ENCODE measurements around the gene DGCR2.

Gene DGCR2

DNA sequence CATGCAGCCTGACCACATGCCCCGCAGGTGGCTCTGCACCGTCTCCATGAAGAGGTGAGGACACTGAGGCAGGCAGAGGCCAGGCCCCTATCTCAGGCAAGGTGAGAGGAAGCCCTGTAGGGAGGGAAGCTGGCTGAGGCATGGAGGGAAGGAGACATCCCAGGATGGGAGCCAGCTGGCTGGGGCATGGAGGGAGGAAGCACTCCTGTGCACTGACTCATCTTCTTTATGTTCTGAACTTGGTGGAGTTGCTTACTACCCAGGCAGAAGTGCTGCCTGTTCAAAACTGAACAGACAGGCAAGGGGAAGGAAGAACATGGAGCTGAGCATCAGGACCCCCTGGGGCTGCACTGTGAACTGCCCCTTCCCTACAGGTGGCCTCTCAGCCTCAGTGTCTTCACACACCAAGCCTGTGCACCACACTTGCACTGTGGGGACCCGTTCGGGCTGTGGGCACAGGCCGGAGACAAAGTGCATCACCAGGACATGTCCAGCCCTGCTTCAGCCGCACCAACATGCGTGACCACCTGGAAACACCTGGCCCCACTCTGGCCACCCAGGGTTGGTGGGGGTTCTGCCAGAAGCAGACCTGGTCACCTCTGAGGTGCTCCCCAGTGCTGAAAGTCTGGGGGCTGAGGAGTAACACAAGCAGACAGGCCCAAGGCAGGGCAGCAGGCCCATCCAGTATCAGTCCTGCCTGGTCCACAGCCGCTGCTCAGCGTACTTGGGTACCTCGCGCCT lies 55.5 kb downstream of the DGCR2 start:
- DNase-seq (ENCODE audit: insufficient read length, low spot score) (no peak), FAIRE-seq (no peak)
- TF ChIP-seq, protein P1, sequence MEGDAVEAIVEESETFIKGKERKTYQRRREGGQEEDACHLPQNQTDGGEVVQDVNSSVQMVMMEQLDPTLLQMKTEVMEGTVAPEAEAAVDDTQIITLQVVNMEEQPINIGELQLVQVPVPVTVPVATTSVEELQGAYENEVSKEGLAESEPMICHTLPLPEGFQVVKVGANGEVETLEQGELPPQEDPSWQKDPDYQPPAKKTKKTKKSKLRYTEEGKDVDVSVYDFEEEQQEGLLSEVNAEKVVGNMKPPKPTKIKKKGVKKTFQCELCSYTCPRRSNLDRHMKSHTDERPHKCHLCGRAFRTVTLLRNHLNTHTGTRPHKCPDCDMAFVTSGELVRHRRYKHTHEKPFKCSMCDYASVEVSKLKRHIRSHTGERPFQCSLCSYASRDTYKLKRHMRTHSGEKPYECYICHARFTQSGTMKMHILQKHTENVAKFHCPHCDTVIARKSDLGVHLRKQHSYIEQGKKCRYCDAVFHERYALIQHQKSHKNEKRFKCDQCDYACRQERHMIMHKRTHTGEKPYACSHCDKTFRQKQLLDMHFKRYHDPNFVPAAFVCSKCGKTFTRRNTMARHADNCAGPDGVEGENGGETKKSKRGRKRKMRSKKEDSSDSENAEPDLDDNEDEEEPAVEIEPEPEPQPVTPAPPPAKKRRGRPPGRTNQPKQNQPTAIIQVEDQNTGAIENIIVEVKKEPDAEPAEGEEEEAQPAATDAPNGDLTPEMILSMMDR (IDR thresholded peaks at IDR 0.05; ENCODE audit: insufficient read depth, missing control alignments): no peak

DNA sequence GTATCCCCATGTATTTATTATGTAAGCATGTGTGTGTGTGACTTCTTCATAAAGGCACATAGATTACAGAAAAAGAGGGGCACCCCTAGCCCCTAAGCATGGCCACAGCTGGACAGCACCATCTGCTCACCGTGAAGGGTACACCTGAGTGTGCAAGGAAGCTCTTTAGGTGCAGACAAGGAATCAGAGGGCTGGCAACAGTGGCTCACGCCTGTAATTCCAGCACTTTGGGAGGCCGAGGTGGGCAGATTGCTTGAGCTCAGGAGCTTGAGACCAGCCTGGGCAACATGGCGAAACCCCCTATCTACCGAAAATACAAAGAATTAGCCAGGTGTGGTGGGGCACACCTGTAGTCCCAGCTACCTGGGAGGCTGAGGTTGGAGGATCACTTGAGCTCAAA lies 56.3 kb downstream of the DGCR2 start:
- DNase-seq (ENCODE audit: insufficient read length, low spot score): no peak
- TF ChIP-seq, protein P1 (IDR thresholded peaks at IDR 0.05; ENCODE audit: insufficient read depth, missing control alignments): no peak
- FAIRE-seq: no peak

DNA sequence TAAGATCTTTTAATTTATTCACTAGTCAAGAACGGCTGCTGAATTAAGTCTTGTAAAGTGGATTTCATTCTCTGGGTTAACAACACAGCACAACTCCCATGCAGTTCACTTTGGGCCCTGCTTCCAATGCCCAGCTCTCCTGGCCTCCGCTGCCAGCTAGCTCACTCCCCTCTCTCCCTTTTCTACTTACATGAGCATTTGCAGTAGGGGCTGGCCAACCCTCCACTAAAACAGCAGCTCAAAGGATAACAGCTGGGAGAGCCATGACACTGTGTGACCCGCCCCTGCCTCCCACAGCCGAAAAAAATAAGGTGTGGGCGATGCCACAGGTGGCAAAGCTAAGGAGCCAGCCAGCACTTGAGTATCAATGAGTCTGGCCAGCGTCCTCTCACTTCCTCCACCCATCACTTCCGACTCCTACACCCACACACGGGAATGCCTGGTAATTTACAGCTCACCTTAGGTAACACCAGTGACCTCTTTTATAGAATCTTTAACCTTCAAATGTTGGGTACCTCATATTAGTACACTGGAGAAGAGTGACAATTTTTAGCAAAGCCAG lies 56.8 kb downstream of the DGCR2 start:
- TF ChIP-seq, protein P1 (IDR thresholded peaks at IDR 0.05; ENCODE audit: insufficient read depth, missing control alignments): no peak
- FAIRE-seq (no peak), DNase-seq (ENCODE audit: insufficient read length, low spot score) (no peak)

DNA sequence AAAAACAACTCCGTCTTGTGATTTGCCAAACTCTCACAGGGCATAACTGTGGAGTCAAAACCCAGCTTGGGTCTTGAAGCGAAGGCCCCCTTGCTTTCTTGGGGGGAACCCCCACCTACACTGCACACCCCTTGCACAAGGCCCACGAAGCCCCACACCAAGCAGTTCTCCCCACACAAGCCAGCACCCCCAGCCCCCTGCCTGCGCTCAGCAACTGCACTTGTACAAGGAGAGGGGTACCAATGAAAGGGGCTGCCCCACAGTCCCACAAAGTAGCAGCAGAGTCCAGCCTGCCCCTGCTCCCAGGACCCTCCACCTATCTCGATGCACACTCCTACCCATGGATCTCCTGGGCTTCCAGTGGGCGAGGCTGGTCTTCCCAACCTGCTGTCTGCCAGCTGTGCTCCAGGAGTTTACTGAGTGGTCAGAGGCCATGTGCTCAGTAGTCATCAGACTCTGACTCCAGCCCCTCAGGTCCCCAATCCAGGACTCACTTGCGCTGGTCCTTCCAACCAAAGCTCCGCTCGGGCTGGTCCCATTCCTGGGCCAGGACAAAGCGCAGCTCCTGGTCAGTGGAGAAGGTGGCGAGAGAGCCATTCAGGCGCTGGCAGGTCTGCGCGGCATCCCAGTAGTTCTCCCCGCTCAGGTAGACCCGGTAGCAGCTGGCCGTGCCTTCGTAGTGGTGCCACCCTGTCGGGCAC lies 57.7 kb downstream of the DGCR2 start:
- TF ChIP-seq, protein P1 (IDR thresholded peaks at IDR 0.05; ENCODE audit: insufficient read depth, missing control alignments): no peak
- no peak for DNase-seq (ENCODE audit: insufficient read length, low spot score)
- FAIRE-seq: no peak

DNA sequence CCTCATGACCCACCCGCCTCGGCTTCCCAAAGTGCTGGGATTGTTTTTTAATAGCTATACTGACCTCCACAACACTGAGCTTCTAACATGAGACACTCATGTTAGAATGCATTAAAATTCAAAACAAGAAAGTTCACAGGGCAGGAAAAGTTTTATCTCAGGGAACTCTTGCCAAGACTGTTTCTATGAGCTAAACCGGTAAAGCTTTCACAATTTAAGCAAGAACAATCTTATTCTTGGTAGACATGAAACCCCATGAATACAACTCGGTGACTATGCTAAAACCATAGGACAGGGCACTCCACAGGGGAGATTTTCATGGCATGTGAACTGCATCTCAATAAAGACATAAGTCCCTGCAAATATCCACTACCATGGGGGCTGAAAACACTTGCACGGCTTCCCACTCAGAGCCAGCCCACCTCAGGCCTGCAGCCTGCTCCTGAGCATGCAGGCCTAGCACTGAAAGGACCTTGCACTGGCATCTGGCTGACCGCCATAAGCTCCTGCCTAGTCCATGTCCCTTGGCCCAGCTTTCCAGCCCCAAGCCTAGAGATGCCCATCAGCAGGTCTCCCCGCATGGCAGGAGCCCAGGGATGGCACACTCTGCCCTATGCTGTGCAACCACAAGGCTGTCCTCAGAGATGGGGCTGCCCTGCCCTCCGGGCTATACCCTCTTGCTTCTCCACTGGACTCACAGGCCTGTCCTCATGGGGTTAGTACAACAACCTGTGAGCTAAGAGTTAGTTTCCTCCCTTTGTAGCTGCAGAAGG lies 58.4 kb downstream of the DGCR2 start:
- FAIRE-seq: no peak
- DNase-seq (ENCODE audit: insufficient read length, low spot score): no peak
- TF ChIP-seq, protein P1 (IDR thresholded peaks at IDR 0.05; ENCODE audit: insufficient read depth, missing control alignments): no peak

DNA sequence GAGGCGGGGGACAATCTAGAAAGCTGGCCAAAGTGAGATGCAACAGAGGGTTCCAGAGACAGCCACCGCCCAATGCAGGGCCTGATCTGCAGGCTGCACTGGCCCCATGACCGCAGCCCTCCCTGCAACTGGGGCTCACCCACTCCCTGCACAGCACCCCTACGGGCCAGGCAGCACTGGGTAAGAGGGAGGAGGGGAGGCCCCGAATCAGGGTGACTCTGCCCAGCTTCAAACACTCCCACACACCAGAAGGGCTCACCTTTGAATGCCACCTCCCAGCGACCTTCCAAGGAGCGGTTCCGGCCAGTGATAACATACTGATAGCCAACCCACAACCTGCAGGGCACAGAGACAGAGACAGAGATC lies 59.3 kb downstream of the DGCR2 start:
- TF ChIP-seq, protein P1 (IDR thresholded peaks at IDR 0.05; ENCODE audit: insufficient read depth, missing control alignments): no peak
- DNase-seq (ENCODE audit: insufficient read length, low spot score) (no peak), FAIRE-seq (no peak)
